GM19397 (cell line): ENCODE measurements around the gene ITGAV.

Source experiments
- ATAC-seq: cut with Tn5 transposase; IDR thresholded peaks from one replicate; pipeline ENCODE4 v1.9.1; 2021; ENCODE audit warnings: mild to moderate bottlenecking, moderate library complexity; ENCODE audit not compliant: unreplicated experiment

The ITGAV gene

GRCh38 chr2:186573531-186573930, 16.3 kb upstream of the ITGAV start:
- no peak for ATAC-seq

DNA sequence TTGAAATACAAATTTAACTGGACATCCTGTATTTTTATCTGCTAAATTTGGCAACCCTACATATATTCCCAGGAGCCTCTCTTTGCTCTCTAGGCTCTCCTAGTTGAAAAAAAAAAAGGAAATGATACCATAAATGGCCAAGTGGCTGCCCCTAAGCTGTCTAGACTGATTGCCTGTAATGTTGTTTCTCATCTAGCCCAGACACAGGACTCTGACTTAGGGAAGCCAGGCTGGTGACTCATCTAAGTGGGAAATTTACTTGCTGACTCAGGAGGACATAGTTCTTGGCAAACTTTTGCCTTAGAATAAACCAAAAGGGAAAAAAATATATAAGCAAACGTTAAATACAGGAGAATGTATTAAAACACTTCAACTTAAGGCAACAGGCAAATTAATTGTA, 14.6 kb upstream of the ITGAV start:
- ATAC-seq: peak; percentile 57

GRCh38 chr2:186575856-186576255, 14.0 kb upstream of the ITGAV start:
- no peak for ATAC-seq

- no peak for ATAC-seq
These were observed 13.2 kb upstream of the ITGAV start for GRCh38 chr2:186576614-186577013.

DNA sequence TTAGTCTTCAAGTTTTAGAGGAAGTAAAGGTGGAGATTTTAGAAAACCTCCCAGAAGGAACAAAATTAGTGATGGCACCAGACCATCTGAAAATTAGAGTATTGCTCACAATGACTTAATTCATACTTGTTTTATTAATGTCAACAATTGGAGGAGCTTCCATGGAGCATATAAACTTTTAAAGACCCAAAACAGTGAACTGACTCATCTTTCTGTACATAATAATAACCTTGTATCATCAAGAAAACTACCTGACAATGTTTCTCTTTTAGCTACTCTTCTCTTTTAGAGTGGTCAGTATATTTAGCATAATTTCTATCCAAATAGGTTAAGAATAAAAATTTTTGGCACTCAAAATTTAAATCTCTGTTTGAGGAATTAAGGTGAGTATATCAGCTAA, 7.2 kb upstream of the ITGAV start:
- ATAC-seq: no peak

GRCh38 chr2:186584053-186584452, 5.8 kb upstream of the ITGAV start:
- ATAC-seq: no peak

GRCh38 chr2:186588421-186588820, 1.4 kb upstream of the ITGAV start:
- no peak for ATAC-seq

DNA sequence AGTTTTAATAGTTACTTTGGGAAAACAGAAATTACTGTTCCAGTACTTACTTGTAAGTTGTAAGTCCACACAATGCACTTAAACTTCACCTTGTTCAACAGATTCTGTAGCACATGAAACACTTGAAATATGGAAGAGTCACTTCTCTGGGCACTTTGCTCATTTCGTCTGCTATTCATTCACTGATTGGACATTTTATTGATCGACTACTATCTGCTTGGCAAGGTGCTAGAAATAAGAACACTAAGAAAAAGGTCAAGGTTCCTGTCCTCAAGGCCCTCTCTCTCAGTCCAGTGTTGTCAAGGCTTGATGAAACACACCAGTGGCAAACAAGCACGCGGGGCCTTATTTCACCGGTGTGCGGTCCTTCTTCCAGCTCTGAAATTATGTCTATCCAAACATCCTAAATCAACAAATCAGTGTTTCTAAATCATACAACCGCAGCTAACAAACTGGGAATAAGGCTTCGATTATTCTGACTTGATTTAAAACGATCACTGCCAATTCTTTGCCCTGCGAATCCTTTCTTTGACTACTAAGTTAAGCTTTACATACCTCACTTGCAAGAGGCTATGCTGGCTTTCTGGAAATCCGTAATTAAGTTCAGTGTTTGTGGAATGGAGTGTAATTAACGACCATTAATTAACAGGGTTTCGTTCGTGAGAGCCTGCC, 780 bp upstream of the ITGAV start:
- no peak for ATAC-seq

GRCh38 chr2:186590350-186590758, 498 bp downstream of the ITGAV start:
- no peak for ATAC-seq

- ATAC-seq: no peak
These were observed 1.1 kb downstream of the ITGAV start for GRCh38 chr2:186590759-186591505.

GRCh38 chr2:186591506-186591890, 1.6 kb downstream of the ITGAV start:
- ATAC-seq: no peak

DNA sequence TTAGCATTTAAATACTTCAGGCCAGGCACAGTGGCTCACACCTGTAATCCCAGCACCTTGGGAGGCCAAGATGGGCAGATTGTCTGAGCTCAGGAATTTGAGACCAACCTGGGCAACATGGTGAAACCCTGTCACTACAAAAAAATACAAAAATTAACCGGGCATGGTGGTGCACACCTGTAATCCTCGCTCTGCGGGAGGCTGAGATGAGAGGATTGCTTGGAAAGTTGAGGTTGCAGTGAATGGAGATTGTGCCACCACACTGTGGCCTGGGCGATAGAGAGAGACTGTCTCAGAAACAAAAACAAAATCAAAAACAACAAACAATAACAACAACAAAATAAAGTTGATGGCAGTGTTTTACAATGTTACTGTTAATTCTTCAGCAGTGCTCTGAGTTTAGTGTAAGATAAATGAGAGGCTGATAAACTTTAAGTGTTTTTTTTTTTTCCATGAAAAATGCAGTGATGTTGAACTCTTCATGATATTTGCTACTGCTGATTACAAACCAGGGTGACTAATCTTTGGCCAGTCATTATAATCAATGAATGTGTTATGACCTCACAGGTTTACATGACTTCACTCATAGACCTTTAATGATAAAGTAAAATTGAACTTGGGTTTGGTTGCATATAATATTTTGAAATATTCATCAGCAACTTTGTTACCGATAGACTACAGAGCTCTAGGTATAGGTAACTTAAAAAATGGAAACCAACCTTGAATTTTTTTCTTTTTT, 2.5 kb downstream of the ITGAV start:
- no peak for ATAC-seq

DNA sequence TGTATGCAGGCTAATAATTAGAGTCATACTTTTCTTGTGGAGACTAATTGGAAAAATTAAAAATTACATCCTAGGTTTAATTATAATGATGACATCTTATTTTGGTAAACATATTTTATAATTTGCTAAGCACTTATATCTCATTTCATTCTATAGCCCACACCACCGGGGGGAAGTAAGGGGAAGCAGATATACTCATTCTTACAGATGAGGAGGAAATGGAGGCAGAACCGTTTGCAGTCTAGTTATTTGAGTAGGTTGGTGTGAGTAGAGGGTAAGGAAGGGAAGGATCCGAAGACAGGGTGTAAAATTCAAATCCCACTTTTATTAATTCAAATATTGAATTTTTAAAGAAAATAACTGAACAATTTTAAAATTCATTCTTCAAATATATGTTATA, 3.7 kb downstream of the ITGAV start:
- ATAC-seq: no peak

DNA sequence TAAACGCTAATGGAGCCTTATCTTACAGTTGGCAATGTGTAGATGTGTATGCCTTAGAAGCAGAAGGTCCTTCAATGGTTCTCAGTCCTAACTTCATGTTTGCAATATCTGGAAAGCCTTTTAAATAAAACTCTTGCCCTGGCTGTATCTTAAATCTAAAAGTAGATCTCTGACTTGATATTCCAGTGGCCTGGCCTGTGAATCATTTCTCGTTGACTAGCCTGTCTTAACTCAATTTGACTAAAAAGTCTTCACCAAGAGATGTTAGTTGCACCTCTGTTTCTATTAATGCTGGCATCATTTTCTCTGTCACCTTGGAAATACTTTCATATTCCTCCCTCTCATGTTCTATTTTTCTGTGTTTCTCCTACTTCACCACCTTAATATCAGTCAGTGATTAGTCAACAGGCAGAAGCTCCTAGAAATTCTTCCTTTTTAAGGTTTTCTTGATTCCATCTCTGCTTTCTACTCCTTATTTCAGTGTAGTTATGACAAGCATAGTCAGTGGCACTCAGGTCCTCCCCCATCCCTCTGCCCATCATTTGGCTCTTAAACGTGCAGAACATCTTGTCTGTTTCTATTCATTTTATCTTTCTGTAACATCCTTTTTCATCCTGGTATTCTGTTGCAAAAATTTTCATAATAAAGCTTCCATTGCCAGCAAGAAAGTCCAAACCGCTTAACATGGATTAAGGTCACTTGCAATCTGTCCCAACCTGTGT, 4.3 kb downstream of the ITGAV start:
- ATAC-seq: no peak

DNA sequence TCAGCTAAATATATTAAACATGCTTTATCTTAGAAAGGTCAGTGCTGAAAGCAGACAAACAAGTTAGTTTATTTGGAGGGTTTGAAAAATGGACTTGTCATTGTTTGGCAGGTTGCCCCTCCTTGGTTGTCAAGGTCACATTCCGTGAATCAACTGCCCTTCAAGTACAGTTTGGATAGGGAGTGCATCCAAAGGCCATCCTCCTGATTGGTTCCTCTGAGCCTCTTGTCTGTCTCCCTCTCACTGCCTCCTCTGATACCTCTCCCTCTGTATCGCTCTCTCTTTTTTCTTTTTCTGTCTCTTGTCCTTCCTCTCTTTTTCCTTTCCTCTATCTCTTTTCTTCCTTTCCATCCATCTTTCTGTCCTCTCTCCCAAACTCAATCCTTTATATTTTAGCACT, 5.4 kb downstream of the ITGAV start:
- ATAC-seq: no peak

DNA sequence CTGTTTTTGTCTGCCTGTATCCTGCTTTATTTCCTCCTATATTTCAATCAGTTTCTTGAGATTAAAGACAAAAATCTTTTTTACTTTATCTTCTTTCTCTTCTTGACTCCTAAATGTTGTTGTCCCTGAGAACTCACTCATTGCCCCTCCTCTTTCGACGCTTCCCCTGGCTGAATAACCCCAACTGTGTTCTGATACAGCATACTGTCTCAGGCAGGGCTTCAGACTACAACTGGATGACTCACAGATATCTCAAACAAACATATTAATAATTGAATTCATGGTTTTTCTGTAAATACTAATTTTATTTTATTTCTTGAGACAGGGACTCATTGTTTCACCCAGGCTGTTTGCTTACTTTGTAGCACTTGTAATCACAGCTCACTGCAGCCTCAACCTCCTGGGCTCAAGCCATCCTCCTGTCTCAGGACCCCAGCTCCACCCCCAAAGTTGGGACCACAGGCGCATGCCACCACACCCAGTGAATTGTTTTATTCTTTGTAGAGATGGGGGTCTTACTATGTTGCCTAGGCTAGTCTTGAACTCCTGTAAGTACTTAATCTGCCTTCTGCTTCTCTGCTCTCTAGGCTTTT, 9.4 kb downstream of the ITGAV start:
- ATAC-seq: no peak

DNA sequence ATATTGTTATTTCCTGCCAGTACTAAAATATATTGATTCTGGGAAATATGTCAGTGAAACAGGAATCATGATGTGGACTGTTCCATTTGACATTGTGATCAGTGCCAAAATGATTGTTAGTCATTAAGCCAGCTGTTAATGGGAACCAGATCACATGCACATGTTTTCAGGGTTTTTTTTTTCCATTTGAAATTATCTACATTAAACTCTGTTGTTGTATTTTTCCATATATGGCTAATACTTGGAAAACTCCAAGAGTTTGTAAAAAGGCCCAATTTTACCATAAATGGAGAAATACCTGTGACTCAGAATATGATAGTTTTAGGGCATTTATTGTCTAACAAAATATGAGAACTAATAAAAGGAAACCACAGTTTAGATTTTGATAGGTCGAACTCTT, 13.4 kb downstream of the ITGAV start:
- ATAC-seq: no peak

DNA sequence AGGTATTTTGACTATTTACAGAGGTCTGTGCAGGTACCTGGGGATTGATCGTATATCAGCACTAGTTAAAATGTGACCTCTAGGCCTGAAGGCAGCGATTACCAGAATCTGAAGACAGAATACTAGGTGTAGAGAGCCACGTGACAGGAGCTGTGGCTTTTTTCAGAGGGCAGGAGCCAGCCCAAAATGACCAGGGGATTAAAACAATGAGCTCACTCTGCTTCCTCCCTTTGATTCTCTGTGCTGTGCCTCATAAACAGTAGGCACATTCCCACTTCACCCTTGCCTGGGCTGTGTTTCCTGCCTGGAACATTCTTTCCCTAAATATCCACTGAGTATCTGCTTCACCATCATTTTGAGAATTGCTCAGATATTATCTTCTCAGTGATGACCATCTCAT, 15.2 kb downstream of the ITGAV start:
- ATAC-seq: no peak

- no peak for ATAC-seq
These were observed 17.9 kb downstream of the ITGAV start for GRCh38 chr2:186607660-186608324.

DNA sequence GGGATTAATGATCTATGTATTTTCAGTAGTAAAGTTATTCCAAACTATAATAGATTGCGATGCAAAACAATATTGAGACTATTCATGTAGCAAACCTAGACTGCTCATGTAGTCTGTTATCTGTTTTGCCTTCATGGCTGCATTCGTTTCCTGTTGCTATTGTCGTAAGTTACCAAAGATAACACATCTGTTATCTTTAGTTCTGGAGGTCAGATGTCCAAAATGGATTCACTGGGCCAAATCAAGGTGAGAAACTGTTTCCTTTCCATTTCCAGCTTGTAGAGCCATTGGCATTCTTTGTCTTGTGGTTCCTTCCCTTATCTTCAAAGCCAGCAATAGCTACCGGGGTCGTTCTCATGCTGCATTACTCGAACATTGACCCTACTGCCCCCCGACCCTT, 20.9 kb downstream of the ITGAV start:
- no peak for ATAC-seq
